Measurements from ENCODE around the gene ASB16. TPM values are rescaled to one million over a fixed set of nuclear protein-coding genes. Genes with fewer than 3 reads are reported as not detected.

ASB16 gene
- total RNA-seq, 1 experiment from 2014 or later: 0.19 TPM

DNA sequence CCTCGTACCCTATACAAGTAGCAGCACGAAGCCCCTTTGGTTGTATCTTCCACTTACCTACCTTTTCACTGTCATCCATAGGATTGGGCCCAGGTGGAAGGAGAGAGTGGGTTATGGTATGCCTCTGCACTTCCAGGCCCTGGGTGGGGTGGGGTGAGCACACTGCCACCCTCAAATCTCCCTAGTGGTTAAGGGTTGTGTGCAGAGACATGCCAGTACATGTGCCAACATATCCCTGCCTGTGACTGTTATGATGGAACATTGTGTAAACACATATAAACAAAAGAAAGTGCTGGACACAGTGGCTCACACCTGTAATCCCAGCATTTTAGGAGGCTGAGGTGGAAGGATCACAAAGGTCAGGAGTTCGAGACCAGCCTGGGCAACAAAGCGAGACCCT is 17.6 kb upstream of the ASB16 start:
- BruUV-seq (replicated peaks): no TSS peak
- Mint-ChIP-seq H3K27me3 (ENCODE audit: unreplicated experiment) (no peaks in the 10 kb centered on the region), H3K4me1 (ENCODE audit: low read depth, unreplicated experiment) (no peaks in the 10 kb centered on the region), H3K9me3 (ENCODE audit: low read depth, unreplicated experiment) (no peaks in the 10 kb centered on the region), H3K36me3 (ENCODE audit: insufficient read depth, unreplicated experiment) (peaks cover 27% of the 10 kb centered on the region), H3K27ac (ENCODE audit: unreplicated experiment) (no peak overlapping the region), H3K4me3 (ENCODE audit: low read depth, unreplicated experiment) (no peak overlapping the region)
- intact Hi-C loops (cut with micrococcal nuclease; ENCODE audit: unreplicated experiment): no loop called here
- DNase-seq: no peak
- CTCF ChIA-PET: interaction anchor here (2.6 kb wide), 1 partner anchor 15 kb away, joined by 8 read pairs; no protein-coding TSS in a partner anchor
- TF ChIP-seq, protein P1, sequence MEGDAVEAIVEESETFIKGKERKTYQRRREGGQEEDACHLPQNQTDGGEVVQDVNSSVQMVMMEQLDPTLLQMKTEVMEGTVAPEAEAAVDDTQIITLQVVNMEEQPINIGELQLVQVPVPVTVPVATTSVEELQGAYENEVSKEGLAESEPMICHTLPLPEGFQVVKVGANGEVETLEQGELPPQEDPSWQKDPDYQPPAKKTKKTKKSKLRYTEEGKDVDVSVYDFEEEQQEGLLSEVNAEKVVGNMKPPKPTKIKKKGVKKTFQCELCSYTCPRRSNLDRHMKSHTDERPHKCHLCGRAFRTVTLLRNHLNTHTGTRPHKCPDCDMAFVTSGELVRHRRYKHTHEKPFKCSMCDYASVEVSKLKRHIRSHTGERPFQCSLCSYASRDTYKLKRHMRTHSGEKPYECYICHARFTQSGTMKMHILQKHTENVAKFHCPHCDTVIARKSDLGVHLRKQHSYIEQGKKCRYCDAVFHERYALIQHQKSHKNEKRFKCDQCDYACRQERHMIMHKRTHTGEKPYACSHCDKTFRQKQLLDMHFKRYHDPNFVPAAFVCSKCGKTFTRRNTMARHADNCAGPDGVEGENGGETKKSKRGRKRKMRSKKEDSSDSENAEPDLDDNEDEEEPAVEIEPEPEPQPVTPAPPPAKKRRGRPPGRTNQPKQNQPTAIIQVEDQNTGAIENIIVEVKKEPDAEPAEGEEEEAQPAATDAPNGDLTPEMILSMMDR (IDR thresholded peaks at IDR 0.05; ENCODE audit: unreplicated experiment): no peak

DNA sequence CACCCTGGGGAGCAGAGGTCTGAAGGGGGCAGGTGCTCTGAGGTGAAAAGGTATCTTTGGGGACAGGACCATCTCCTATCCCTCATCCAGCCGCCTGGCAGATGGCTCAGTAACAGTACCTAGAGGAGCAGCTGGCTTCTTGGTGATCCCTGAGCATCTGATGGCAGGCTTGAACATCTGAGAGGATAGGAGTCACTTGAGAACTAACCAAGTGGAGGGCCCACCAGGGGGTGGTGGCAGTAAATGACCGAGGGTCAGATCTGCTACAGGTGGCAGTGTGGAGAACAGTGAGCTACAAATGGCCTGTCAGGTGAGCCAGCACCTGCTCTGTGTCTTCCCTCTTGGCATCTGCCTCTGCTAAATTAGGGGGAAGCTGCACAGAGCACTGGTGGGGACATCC is 15.0 kb upstream of the ASB16 start:
- Mint-ChIP-seq H3K36me3 (ENCODE audit: insufficient read depth, unreplicated experiment) (peaks cover 24% of the 10 kb centered on the region), H3K9me3 (ENCODE audit: low read depth, unreplicated experiment) (no peaks in the 10 kb centered on the region), H3K4me3 (ENCODE audit: low read depth, unreplicated experiment) (no peak overlapping the region), H3K4me1 (ENCODE audit: low read depth, unreplicated experiment) (no peaks in the 10 kb centered on the region), H3K27me3 (ENCODE audit: unreplicated experiment) (no peaks in the 10 kb centered on the region), H3K27ac (ENCODE audit: unreplicated experiment) (no peak overlapping the region)
- TF ChIP-seq, protein P1 (IDR thresholded peaks at IDR 0.05; ENCODE audit: unreplicated experiment): no peak
- intact Hi-C loops (cut with micrococcal nuclease; ENCODE audit: unreplicated experiment): no loop called here
- DNase-seq: no peak
- CTCF ChIA-PET: interaction anchor here (1.0 kb wide), 1 partner anchor 13 kb away, joined by 3 read pairs; no protein-coding TSS in a partner anchor
- BruUV-seq (replicated peaks): no TSS peak

DNA sequence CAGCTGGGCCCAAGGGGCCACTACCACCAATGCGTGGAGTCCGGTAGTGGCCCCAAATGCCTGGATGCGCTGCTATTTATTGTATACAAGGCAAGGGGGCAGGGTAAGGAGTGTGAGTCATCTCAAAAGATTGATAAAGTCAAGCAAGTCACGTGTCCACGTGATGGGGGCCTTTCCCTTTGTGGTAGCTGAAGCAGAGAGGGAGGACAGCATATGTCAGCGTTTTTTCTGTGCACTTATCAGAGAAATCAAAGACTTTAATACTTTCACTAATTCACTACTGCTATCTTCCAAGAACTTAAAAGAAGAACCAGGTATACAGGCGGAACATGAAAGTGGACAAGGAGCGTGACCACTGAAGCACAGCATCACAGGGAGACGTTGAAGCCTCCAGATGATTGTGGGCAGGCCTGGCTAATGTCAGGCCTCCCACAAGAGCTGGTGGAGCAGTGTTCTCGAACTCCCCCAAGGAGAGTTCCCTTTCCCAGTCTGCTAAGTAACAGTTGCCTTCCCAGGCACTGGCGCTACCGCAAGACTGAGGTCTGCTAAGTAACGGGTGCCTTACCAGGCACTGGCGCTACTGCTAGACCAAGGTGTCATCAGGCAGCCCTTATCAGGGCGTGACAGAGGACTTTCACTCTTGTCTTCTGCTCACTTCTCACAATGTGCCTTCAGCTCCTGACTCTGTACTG is 10.8 kb upstream of the ASB16 start:
- H3K4me1 Mint-ChIP-seq (ENCODE audit: low read depth, unreplicated experiment): no peaks in the 10 kb centered on the region
- intact Hi-C loops (cut with micrococcal nuclease; ENCODE audit: unreplicated experiment): no loop called here
- H3K9me3 Mint-ChIP-seq (ENCODE audit: low read depth, unreplicated experiment): no peaks in the 10 kb centered on the region
- CTCF ChIA-PET: interaction anchor here (1.1 to 1.7 kb wide), 2 partner anchors 9 kb away, joined by 4 read pairs; no protein-coding TSS in a partner anchor
- H3K27ac Mint-ChIP-seq (ENCODE audit: unreplicated experiment): no peak overlapping the region
- H3K27me3 Mint-ChIP-seq (ENCODE audit: unreplicated experiment): no peaks in the 10 kb centered on the region
- H3K4me3 Mint-ChIP-seq (ENCODE audit: low read depth, unreplicated experiment): no peak overlapping the region
- TF ChIP-seq, protein P1 (IDR thresholded peaks at IDR 0.05; ENCODE audit: unreplicated experiment): no peak
- peaks cover 19% of the 10 kb centered on the region for H3K36me3 Mint-ChIP-seq (ENCODE audit: insufficient read depth, unreplicated experiment)
- no peak for DNase-seq
- BruUV-seq (replicated peaks): no TSS peak

DNA sequence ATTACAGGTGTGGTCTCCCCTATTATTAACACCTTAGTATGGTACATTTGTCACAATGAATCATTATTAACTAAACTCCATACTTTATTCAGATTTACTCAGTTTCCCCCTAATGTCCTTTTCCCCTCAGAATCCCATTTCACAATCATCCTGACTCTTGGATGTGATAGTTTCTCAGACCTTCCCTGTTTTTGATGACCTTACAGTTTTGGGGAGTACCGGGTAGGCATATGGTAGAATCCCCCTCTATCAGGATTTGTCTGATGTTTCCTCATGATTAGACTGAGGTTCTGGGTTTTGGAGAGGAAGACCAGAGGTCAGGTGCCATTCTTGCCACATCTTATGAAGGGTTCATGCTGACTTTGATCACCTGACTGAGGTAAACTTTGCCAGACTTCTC is 6.0 kb upstream of the ASB16 start:
- no peak overlapping the region for H3K4me3 Mint-ChIP-seq (ENCODE audit: low read depth, unreplicated experiment)
- H3K4me1 Mint-ChIP-seq (ENCODE audit: low read depth, unreplicated experiment): peaks cover 12% of the 10 kb centered on the region
- peak overlapping the region; percentile 42 for H3K27ac Mint-ChIP-seq (ENCODE audit: unreplicated experiment)
- intact Hi-C loops (cut with micrococcal nuclease; ENCODE audit: unreplicated experiment): no loop called here
- H3K27me3 Mint-ChIP-seq (ENCODE audit: unreplicated experiment): no peaks in the 10 kb centered on the region
- no peaks in the 10 kb centered on the region for H3K9me3 Mint-ChIP-seq (ENCODE audit: low read depth, unreplicated experiment)
- peaks cover 32% of the 10 kb centered on the region for H3K36me3 Mint-ChIP-seq (ENCODE audit: insufficient read depth, unreplicated experiment)
- DNase-seq: no peak
- no TSS peak for BruUV-seq (replicated peaks)
- TF ChIP-seq, protein P1 (IDR thresholded peaks at IDR 0.05; ENCODE audit: unreplicated experiment): no peak
- CTCF ChIA-PET: no interaction called here

Data from Calu3 (cell line).